HepG2 (cell line): Measurements from ENCODE around the gene LGALS9. TPM values are rescaled to one million over a fixed set of nuclear protein-coding genes. Genes with fewer than 3 reads are reported as not detected.

Source experiments
- ATAC-seq: fragments of 200-7000 bp; cut with Tn5 transposase; 3 replicates; pipeline ENCODE4 v1.9.1; 2020; ENCODE audit warnings: mild to moderate bottlenecking, moderate library complexity
- BruUV-seq: library from RNA; stranded (reverse); fragments of 400-500 nt; replicated peaks from 2 replicates; lab custom pipeline; 2021; lab: Mats Ljungman, UMichigan
- CTCF ChIA-PET: fragments of 300-600 bp; formaldehyde crosslinking; extraction: SDS; loops from one replicate; lab custom pipeline; 2021; ENCODE audit warnings: low total read pairs, inconsistent platforms, low intra/inter-chr PET ratio; lab: Yijun Ruan, JAX
- POLR2A ChIA-PET: fragments of 350-600 bp; sonication (Branson Sonifier 250); formaldehyde crosslinking; loops from one replicate; lab custom pipeline; 2020; ENCODE audit warnings: antibody characterized with exemption, inconsistent platforms; lab: Yijun Ruan, JAX
- DNase-seq: peaks from one replicate; pipeline ENCODE4 v3.0.0-alpha.2; 2015; ENCODE audit warnings: low spot score
- FAIRE-seq: peaks from 3 replicates; lab custom pipeline; 2011; peaks lifted over from hg19 to GRCh38; lab: Jason Lieb, UNC
- H2AFZ ChIP-seq: one replicate; pipeline ENCODE4 v1.6.1; 2011; ENCODE audit warnings: low read length, inconsistent platforms
- H3K27ac ChIP-seq: fragments of 300-600 bp; 3 replicates; pipeline ENCODE4 v1.8.0; 2011; ENCODE audit warnings: mixed run types, mild to moderate bottlenecking, mixed read lengths, low read length, inconsistent platforms; ENCODE audit not compliant: insufficient read depth; ENCODE audit errors: extremely low read length
- H3K27me3 ChIP-seq, 2 experiments: fragments of 200-600 bp in 1 of 2; 2 replicates in 1 of 2; 3 replicates in 1 of 2; pipeline versions ENCODE4 v1.6.0 to v1.8.0; 2011; ENCODE audit warnings: low read length in 2 of 2, mild to moderate bottlenecking in 2 of 2, moderate library complexity in 2 of 2, inconsistent platforms in 1 of 2; ENCODE audit not compliant: insufficient read depth in 2 of 2, control insufficient read depth in 1 of 2
- H3K36me3 ChIP-seq, 2 experiments: fragments of 200-600 bp in 1 of 2; replicated peaks in 1 of 2; 2 replicates in 1 of 2; 3 replicates in 1 of 2; pipeline versions ENCODE4 v1.5.1 to v1.8.0; 2011; ENCODE audit warnings: low read length in 2 of 2, inconsistent platforms in 1 of 2; ENCODE audit not compliant: insufficient read depth in 2 of 2, control insufficient read depth in 1 of 2
- H3K4me1 ChIP-seq: 2 replicates; pipeline ENCODE4 v1.5.1; 2012; ENCODE audit warnings: low read length, inconsistent platforms; ENCODE audit not compliant: insufficient read depth
- H3K4me2 ChIP-seq: 2 replicates; pipeline ENCODE4 v1.6.0; 2011; ENCODE audit warnings: low read depth, low read length, inconsistent platforms
- H3K4me3 ChIP-seq, 3 experiments: fragments of 200-600 bp in 1 of 3; sonication (generic), shearing (Covaris generic) in 1 of 3; replicated peaks in 1 of 3; 2 replicates each; pipeline ENCODE4 v1.5.1; 2011 to 2016; ENCODE audit warnings: low read length in 3 of 3, inconsistent platforms in 2 of 3, low read depth in 2 of 3, mild to moderate bottlenecking in 2 of 3, control low read depth in 1 of 3, mixed read lengths in 1 of 3; ENCODE audit not compliant: insufficient read depth in 1 of 3
- H3K79me2 ChIP-seq: one replicate; pipeline ENCODE4 v1.6.1; 2011; ENCODE audit warnings: low read length, inconsistent platforms; ENCODE audit not compliant: insufficient read depth
- H3K9ac ChIP-seq: 2 replicates; pipeline ENCODE4 v1.6.0; 2011; ENCODE audit warnings: mild to moderate bottlenecking, low read depth, low read length, inconsistent platforms; ENCODE audit not compliant: insufficient read depth
- H3K9me3 ChIP-seq: 2 replicates; pipeline ENCODE4 v1.5.1; 2012; ENCODE audit warnings: mild to moderate bottlenecking, low read length
- H4K20me1 ChIP-seq: 2 replicates; pipeline ENCODE4 v1.6.0; 2011; ENCODE audit warnings: inconsistent platforms, mild to moderate bottlenecking, low read length, moderate library complexity; ENCODE audit not compliant: insufficient read depth
- HDAC2 ChIP-seq: sonication (generic); formaldehyde crosslinking; IDR thresholded peaks from 2 replicates; pipeline ENCODE4 v1.4.0; 2020; ENCODE audit warnings: missing genetic modification reagents
- KAT2B ChIP-seq: fragments of 150-350 bp; IDR thresholded peaks from 2 replicates; pipeline ENCODE4 v1.6.1; 2014; ENCODE audit warnings: low read depth, low read length, borderline replicate concordance
- NR0B2 ChIP-seq: sonication (generic); formaldehyde crosslinking; IDR thresholded peaks from 2 replicates; pipeline ENCODE4 v1.4.0; 2020; ENCODE audit warnings: mild to moderate bottlenecking, missing genetic modification reagents
- TOE1 ChIP-seq: sonication (generic); formaldehyde crosslinking; IDR thresholded peaks from 2 replicates; pipeline ENCODE4 v1.4.0; 2020; ENCODE audit warnings: mild to moderate bottlenecking, missing genetic modification reagents
- ZNF629 ChIP-seq: sonication (generic); formaldehyde crosslinking; conservative IDR thresholded peaks from 2 replicates; pipeline ENCODE4 v1.5.0; 2020; ENCODE audit warnings: missing genetic modification reagents
- ZNF770 ChIP-seq: sonication (generic); formaldehyde crosslinking; IDR thresholded peaks from 2 replicates; pipeline ENCODE4 v1.5.0; 2020; ENCODE audit warnings: mild to moderate bottlenecking, missing genetic modification reagents
- WGBS: methylation state at CpG from one replicate; pipeline ENCODE4 v1.1.6; 2017; ENCODE audit warnings: low lambda C conversion rate; 5-methylcytosine and 5-hydroxymethylcytosine counted together
- in situ Hi-C: cut with HindIII; loops from 2 replicates; pipeline ENCODE4 v1.10.0; 2017; ENCODE audit warnings: low pct_unique_long_range_greater_than_20kb; ENCODE audit not compliant: extremely low pct_ligation_motif_present
- intact Hi-C: fragments of 100-400 bp; cut with micrococcal nuclease; formaldehyde crosslinking; loops from one replicate; pipeline ENCODE4 v1.10.0; 2022; ENCODE audit not compliant: unreplicated experiment
- polyA plus RNA-seq, 8 experiments: library from polyadenylated mRNA; depleted of rRNA in 3 of 8; stranded (reverse) in 7 of 8; unstranded in 1 of 8; fragments of >200 nt; fragmentation: Illumina TruSeq in 4 of 8; extraction: Trizol in 4 of 8; gene quantifications; 2 replicates each; pipeline versions ENCODE4 v1.2.1 to v1.2.3, GENCODE V29; 2011 to 2016; ENCODE audit warnings: low read depth in 4 of 8, missing spikeins in 1 of 8, mixed read lengths in 1 of 8; ENCODE audit not compliant: insufficient read depth in 1 of 8
- total RNA-seq, 5 experiments: library from RNA; depleted of rRNA; stranded (reverse); fragments of >200 nt; fragmentation: Illumina TruSeq; extraction: Trizol; gene quantifications; 2 replicates each; pipeline ENCODE4 v1.2.3, GENCODE V29; 2016; ENCODE audit warnings: low read depth in 1 of 5

LGALS9 gene
- total and polyA plus RNA-seq, 2 of the 13 experiments (the other 11 are each of a cell fraction or from before 2014, with no cell fraction given) = 0.40 to 1.4 TPM

- H4K20me1 ChIP-seq = peaks cover 4% of the 10 kb centered on the region; the same call in 1 of the 2 replicates
- H3K79me2 ChIP-seq = no peaks in the 10 kb centered on the region
- no peak for DNase-seq
- H3K4me2 ChIP-seq = no peak overlapping the region
- no peaks in the 10 kb centered on the region for H3K27me3 ChIP-seq
- WGBS = 93% methylated on average over 2 of the region's 5 CpGs
- ChIA-PET POLR2A (interaction anchor here (2.2 kb wide), 1 partner anchor 103 kb away, joined by 8 read pairs; no protein-coding TSS in a partner anchor), CTCF (no interaction called here)
- TF ChIP-seq ZNF770 (CRISPR knock-in tag) (no peak), TOE1 (CRISPR knock-in tag) (no peak), ZNF629 (CRISPR knock-in tag) (peak; percentile 60; the same call in 1 of the 2 replicates), NR0B2 (CRISPR knock-in tag) (no peak), HDAC2 (CRISPR knock-in tag) (no peak), KAT2B (no peak)
- no TSS peak for BruUV-seq
- no peak overlapping the region for H2AFZ ChIP-seq
- H3K4me1 ChIP-seq = no peaks in the 10 kb centered on the region
- no peak overlapping the region for H3K27ac ChIP-seq
- no peaks in the 10 kb centered on the region for H3K9me3 ChIP-seq
- peaks cover 17 to 51% of the 10 kb centered on the region in 2 experiments for H3K36me3 ChIP-seq
- no peak for FAIRE-seq
- H3K4me3 ChIP-seq = no peak overlapping the region
- in situ Hi-C loops (loop anchor here (5.0 to 10.0 kb wide), 4 partner anchors 63 to 363 kb away; no protein-coding TSS in a partner anchor), intact Hi-C loops (loop anchor here (2.0 kb wide), 1 partner anchor 103 kb away; no protein-coding TSS in a partner anchor)
- no peak overlapping the region for H3K9ac ChIP-seq
- ATAC-seq = no peak
Measured at GRCh38 chr17:27597783-27598320, 33.1 kb upstream of the LGALS9 start.
